GM19238 (cell line): Measurements from ENCODE around the gene CACUL1.
"Not testable (repeated sequence)": the region's sequence is repeated elsewhere in the genome, so short reads cannot be mapped to it uniquely, and the experiment has no call there.

Experiments
- DNase-seq: peaks from one replicate; pipeline ENCODE4 v3.0.0; 2011; ENCODE audit warnings: low spot score; ENCODE audit not compliant: insufficient read length

The CACUL1 gene

DNA sequence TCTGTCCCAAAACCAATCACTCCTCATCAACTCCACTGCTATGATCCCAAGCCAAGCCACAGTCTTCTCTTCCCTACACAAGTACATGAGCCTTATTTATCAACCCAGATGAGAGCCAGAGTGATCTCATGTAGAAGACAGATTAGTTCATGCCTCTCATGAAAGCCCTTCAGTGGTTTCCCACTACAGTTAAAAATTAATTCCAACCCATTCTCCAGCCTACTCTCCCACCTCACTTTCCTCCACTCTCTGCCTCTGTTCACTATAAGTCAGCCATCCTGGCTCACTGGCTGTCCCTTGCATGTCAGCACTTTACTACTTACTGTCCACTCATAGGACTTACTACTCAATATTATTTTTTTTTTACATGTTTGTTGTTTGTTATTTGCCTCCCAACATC, 67.3 kb downstream of the CACUL1 start:
- no peak for DNase-seq

DNA sequence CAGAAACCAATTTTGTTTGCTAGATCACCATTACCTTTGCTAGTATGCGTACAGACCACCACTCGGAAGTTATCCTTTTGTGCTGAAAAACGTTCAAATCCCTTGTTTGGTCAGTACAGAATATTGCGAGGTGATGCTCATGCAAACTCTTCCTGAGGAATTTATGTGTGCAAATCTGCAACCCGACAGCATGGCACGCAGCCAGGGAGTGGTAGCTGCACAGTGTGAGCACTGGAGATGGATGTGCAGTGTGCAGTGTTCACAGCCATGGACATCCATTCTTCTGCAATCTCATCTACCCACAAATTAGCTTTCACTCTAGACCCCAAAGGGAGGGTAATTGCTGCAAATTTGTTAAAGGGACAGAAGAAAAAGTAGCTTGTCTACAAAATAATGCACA, 72.2 kb downstream of the CACUL1 start:
- no peak for DNase-seq

DNA sequence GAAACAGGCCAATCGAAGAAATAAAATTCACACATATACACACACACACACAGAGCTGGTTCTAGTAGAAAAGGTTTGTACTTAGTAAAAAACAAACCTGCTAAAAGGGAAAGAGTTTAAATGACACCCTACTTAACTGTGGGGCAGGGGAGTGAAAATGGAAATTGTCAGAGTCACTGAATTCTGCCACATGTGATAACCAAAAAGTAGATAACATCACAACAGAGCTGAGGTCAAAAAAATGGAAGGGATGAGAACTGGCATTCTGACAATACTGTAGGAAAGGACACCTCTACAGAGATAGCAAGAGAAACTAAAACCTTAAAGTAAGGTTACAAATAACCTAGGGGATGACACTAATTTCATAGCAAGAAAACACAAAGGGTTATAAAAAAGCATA, 74.6 kb downstream of the CACUL1 start:
- DNase-seq = no peak

- DNase-seq = no peak
Measured at GRCh38 chr10:118674226-118674919, 80.4 kb downstream of the CACUL1 start.

- DNase-seq = no peak
Measured at GRCh38 chr10:118672766-118673715, 81.7 kb downstream of the CACUL1 start.

DNA sequence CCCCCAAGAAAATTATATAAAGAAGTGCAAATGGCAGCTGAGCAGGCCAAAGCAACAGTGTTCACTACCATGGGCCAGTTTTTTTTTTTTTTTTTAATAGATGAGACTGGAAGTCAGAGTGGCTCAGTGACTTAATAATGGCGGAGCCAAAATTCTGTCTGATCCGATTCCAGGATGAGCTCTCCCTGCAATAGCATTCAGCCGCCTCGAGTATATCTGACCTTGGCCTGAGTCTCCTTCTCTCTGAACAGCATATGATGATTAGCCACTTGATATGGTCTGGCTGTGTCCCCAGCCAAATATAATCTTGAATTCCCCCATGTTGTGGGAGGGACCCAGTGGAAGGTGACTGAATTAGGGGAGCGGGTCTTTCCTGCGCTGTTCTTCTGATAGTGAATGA, 82.6 kb downstream of the CACUL1 start:
- no peak for DNase-seq

- DNase-seq = not testable (repeated sequence)
Measured at GRCh38 chr10:118671221-118671620, 83.5 kb downstream of the CACUL1 start.

DNA sequence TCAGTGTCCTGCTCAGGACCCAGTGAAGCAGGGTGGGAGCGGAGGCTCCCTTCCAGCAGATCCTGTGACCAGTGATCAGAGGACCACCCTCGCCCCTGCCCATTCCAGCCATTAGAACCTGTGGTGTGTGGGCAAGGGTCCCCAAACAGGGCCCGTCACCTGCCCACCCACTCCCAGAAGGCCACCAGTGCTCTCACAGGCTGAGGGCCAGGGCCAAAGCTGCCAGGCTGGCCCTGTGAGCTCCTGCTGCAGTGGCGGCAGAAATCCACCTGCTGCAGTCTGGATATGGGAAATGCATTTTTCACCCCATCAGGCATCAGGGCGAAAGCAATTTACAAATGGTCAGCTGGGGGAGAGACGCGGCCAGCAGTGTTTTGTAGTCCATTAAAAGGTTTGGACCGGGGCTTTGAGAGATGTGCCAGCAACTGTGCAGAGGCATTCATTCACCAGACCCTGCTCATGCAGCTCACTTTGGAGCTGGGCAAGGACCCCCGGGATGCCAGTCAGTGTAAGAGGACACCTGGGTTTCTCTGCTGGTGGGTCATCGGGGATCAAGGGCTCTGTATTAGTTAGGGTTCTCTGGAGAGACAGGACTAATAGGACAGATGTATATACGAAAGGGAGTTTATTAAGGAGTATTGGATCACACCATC, 84.2 kb downstream of the CACUL1 start:
- no peak for DNase-seq

DNA sequence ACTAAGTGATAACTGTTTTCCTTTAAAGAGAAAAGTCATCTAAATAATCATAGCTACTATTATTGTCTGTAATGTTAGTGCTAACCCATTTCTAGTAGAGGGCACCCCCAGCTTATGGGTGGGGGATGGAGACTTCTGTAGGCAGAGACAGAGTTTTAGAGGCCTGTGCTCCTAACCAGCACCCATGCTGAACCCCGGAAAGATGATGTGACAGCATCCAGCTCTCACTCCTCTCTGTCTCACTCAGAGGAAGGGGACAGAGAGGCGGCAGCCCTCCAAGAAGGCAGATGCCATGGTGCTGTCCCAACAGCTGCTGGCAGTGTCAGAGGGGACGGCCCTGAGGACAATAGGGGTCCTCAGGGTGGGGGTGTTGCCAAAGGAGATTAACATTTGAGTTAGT, 84.9 kb downstream of the CACUL1 start:
- no peak for DNase-seq

- no peak for DNase-seq
Measured at GRCh38 chr10:118669020-118669791, 85.6 kb downstream of the CACUL1 start.

DNA sequence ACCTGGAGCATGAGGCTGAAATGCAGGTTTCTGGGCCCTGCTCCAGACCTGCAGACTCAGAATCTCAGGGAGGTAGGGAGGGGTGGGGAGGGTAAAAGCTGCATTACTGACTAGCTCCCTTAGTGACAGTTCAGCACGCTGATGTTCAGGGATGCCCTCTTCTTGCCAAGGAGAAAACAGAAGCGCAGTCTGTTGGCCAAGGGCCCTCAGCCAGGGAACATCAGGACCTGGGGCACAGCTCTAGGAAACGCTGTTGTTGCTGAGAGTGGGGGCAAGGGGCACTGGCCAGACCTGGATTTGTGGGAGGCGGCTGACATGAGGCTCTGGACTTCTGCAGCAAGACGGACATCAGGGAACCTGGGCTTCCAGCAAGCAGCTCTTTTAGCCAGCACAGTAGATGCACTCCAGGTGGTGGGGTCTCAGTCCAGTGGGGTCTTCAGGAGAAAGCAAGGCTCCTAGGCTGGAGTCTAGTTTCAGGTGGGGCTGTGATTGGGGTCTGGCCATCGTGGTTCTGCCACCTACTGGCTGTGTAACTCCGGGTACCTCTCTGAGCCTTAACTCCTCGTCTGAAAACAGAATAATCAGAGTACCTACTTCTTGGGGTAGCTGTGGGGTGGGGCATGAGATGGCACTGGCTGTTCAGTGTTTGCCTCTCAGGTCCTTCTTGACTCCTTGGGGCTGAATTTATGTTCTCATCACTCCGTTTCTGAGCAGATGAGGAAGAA, 86.4 kb downstream of the CACUL1 start:
- DNase-seq = no peak

DNA sequence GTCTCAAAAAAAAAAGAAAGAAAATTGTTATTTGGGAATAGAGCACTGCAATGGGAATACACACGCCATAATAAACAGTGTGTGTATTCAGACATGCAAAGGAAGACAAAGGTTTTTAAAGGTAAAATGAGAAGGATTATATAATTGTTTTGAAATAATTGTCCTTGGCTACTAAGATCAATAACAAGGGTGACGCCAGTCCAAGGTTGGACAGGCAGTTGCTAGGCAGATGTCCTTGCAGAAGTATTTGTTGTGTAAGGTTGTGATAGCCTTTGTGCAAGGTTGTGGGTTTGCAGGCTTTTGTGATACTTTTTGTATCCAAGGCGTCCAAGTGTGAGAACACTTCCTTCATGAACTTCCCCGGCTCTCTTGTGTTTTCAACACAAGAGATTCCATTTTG, 87.0 kb downstream of the CACUL1 start:
- DNase-seq = no peak

- no peak for DNase-seq
Measured at GRCh38 chr10:118666350-118666749, 88.4 kb downstream of the CACUL1 start.

GRCh38 chr10:118664321-118664720, 90.4 kb downstream of the CACUL1 start:
- no peak for DNase-seq

DNA sequence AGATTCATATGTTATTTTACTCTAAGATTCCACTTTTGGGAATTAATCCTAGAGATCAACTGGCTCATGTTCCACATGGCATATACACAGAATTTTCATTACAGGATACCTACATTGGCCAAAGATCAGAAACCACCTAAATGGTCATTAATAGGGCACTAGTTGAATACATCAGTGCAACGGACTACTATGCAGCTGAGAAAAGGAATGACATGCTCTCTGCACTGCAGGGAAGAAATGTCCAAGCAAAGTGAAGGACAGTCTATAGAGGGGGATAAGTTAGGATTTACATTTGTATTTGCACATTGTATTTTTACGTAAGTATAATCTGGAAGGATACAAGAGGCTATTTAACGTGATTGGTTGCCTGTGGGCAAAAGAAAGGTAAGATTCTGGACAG, 91.6 kb downstream of the CACUL1 start:
- no peak for DNase-seq

DNA sequence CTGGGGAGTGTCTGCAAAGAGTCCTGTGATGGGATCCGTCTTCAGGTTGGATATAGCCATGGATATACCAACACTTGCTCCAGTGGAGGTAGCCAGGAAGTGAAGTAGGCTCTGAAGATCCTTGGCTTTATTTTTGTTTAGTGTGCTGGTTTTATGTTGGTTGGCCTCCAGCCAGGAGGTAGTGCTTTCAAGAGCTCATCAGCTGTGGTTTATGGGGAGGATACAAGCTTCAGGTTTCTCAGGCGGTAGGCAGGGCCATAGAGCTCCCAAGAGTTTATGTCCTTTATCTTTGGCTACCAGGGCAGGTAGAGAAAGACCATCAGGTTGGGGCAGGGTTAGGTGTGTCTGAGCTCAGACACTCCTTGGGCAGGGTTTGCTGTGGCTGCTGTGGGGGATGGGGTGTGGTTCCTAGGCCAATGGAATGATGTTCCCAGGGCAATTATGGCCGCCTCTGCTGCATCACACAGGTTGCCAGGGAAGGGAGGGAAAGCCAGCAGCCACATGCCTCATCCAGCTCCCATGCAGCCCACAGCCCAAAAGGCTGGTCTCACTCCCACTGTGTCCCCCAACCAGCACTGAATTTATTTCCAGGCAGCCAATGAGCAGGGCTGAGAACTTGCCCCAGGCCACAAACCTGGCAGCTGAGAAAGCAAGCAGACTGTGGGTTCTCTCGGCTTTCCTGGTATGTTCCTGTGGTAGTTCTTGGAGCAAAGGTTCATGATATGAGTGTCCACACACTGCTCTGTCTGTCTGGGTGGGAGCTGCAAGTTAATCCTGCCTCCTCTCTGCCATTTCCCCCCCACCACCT, 92.3 kb downstream of the CACUL1 start:
- no peak for DNase-seq

DNA sequence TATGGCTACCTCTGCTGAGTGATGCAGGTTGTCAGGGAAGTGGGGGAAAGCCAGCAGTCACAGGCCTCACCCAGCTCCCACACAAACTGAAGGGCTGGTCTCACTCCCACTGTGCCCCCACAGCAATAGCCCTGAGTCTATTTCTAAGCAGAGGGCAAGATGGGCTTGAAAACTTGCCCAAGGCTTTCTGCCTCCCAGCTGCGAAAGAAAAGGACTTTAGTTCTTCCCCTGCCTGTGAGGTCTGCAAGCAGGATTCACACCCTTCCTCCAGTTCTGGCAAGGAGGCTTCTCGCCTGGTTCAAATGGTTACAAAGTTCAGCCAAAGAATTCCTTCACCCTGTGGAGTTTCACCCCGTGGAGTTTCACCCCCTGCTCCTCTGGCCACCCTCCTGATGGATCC, 96.0 kb downstream of the CACUL1 start:
- DNase-seq = no peak

- not testable (repeated sequence) for DNase-seq
Measured at GRCh38 chr10:118658168-118658567, 96.6 kb downstream of the CACUL1 start.

DNA sequence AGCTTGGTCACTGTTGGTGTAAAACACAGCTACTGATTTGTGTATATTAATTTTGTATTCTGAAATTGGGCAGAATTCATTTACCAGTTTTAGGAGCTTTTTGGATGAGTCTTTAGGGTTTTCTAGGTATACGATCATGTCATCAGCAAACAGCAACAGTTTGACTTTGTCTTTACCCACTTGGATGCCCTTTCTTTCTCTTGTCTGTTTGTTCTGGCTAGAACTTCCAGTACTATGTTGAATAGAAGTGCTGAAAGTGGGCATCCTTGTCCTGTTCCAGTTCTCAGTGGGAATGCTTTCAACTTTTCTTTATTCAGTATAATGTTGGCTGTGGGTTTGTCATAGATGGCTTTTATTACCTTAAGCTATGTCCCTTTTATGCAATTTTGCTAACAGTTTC, 109.5 kb downstream of the CACUL1 start:
- DNase-seq = not testable (repeated sequence)

DNA sequence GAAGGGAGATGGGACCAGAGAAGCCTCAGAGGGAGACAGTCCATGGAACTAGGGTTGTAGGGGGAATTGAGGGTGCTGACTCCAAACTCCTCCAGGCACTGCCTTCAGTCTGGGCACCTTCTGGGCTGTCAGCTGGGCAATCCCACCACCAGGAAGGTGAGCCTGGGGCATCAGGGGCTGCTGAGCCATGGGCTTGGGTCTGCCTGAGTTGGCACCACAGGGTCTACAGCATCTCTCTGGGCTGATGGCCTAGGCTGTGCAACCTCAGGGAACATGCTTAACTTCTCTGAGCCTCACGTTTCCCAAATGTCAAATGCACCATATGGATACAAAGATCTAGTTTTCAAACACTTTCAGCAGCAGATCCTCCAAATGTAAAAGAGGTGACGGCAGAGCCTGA, 112.5 kb downstream of the CACUL1 start:
- no peak for DNase-seq
